H1 (cell line): ENCODE measurements around the gene ANKRD29. TPM values are rescaled to one million over a fixed set of nuclear protein-coding genes. Genes with fewer than 3 reads are reported as not detected.

Experiments
- CTCF ChIA-PET: fragments of 300-600 bp; sonication (Branson Sonifier 250); formaldehyde crosslinking; loops from one replicate; lab custom pipeline; 2021; ENCODE audit not compliant: partially characterized antibody; lab: Charles Lee
- POLR2A ChIA-PET: fragments of 300-600 bp; sonication (Branson Sonifier 250); formaldehyde crosslinking; loops from one replicate; lab custom pipeline; 2021; ENCODE audit warnings: inconsistent platforms; ENCODE audit not compliant: partially characterized antibody; lab: Charles Lee
- DNase-seq, 2 experiments: peaks; one replicate each; pipeline versions ENCODE4 v3.0.0 to v3.0.0-alpha.2; 2010 to 2022; ENCODE audit warnings: low spot score in 2 of 2, low read depth in 1 of 2, mixed read lengths in 1 of 2
- FAIRE-seq: peaks from 2 replicates; lab custom pipeline; 2011; peaks lifted over from hg19 to GRCh38; lab: Jason Lieb, UNC
- H2AFZ ChIP-seq: 2 replicates; pipeline ENCODE4 v1.8.1; 2012; ENCODE audit warnings: low read length, inconsistent platforms
- H2AK5ac ChIP-seq: 2 replicates; pipeline ENCODE4 v1.6.1; 2013; ENCODE audit warnings: low read depth, low read length
- H2BK120ac ChIP-seq: replicated peaks from 2 replicates; pipeline ENCODE3; 2013; ENCODE audit warnings: low read depth, low read length, inconsistent platforms
- H2BK12ac ChIP-seq: 2 replicates; pipeline ENCODE4 v1.6.1; 2013; ENCODE audit warnings: low read depth, low read length
- H2BK15ac ChIP-seq: 2 replicates; pipeline ENCODE4 v1.6.1; 2013; ENCODE audit warnings: low read length
- H2BK20ac ChIP-seq: 2 replicates; pipeline ENCODE4 v1.6.1; 2013; ENCODE audit warnings: low read length
- H2BK5ac ChIP-seq: 2 replicates; pipeline ENCODE4 v1.6.1; 2013; ENCODE audit warnings: low read depth, low read length
- H3K14ac ChIP-seq: 2 replicates; pipeline ENCODE4 v1.6.1; 2013; ENCODE audit warnings: inconsistent platforms; ENCODE audit not compliant: insufficient read length
- H3K18ac ChIP-seq: 2 replicates; pipeline ENCODE4 v1.6.1; 2013; ENCODE audit warnings: low read length; ENCODE audit errors: extremely low read depth
- H3K23ac ChIP-seq: 2 replicates; pipeline ENCODE4 v1.6.1; 2013; ENCODE audit warnings: inconsistent platforms; ENCODE audit not compliant: insufficient read length
- H3K23me2 ChIP-seq: 2 replicates; pipeline ENCODE4 v1.6.1; 2013; ENCODE audit warnings: low read depth, low read length
- H3K27ac ChIP-seq: 2 replicates; pipeline ENCODE4 v1.6.1; 2011; ENCODE audit warnings: low read depth, low read length, inconsistent platforms
- H3K27me3 ChIP-seq, 4 experiments: replicated peaks in 1 of 4; 1 replicate in 1 of 4; 2 replicates in 3 of 4; pipeline versions ENCODE4 v1.6.1 to v1.8.1; 2011 to 2013; ENCODE audit warnings: low read length in 3 of 4, mild to moderate bottlenecking in 3 of 4, inconsistent platforms in 2 of 4, mixed read lengths in 2 of 4, moderate library complexity in 1 of 4; ENCODE audit not compliant: control insufficient read depth in 3 of 4, insufficient read depth in 3 of 4; ENCODE audit errors: extremely low read depth in 1 of 4
- H3K36me3 ChIP-seq, 4 experiments: 2 replicates each; pipeline versions ENCODE4 v1.6.1 to v1.8.1; 2011 to 2013; ENCODE audit warnings: mild to moderate bottlenecking in 4 of 4, low read length in 3 of 4, moderate library complexity in 2 of 4, control low read depth in 1 of 4, inconsistent platforms in 1 of 4; ENCODE audit not compliant: insufficient read depth in 4 of 4, control insufficient read depth in 2 of 4
- H3K4ac ChIP-seq: replicated peaks from 2 replicates; pipeline ENCODE3; 2013; ENCODE audit warnings: low read length, low read depth, mixed read lengths, inconsistent platforms; ENCODE audit not compliant: insufficient read length
- H3K4me1 ChIP-seq, 4 experiments: replicated peaks in 1 of 4; 1 replicate in 1 of 4; 2 replicates in 3 of 4; pipeline versions ENCODE4 v1.6.1 to v1.8.1; 2011 to 2013; ENCODE audit warnings: low read length in 3 of 4, inconsistent platforms in 2 of 4, mixed read lengths in 1 of 4; ENCODE audit not compliant: insufficient read depth in 4 of 4, control insufficient read depth in 3 of 4
- H3K4me2 ChIP-seq, 2 experiments: 2 replicates each; pipeline versions ENCODE4 v1.6.1 to v1.8.1; 2011 to 2013; ENCODE audit warnings: low read depth in 2 of 2, low read length in 2 of 2, control low read depth in 1 of 2, inconsistent platforms in 1 of 2, mild to moderate bottlenecking in 1 of 2; ENCODE audit not compliant: insufficient read depth in 1 of 2
- H3K4me3 ChIP-seq, 4 experiments: fragments of 200-600, 300-600 bp in 1 of 4; sonication (generic), shearing (Covaris generic), sonication (Bioruptor Twin) in 1 of 4; 2 replicates each; pipeline versions ENCODE4 v1.5.1 to v1.8.1; 2011 to 2016; ENCODE audit warnings: low read length in 4 of 4, low read depth in 3 of 4, control low read depth in 2 of 4, inconsistent platforms in 2 of 4, mild to moderate bottlenecking in 2 of 4, mixed read lengths in 1 of 4, moderate library complexity in 1 of 4; ENCODE audit not compliant: insufficient read depth in 2 of 4; ENCODE audit errors: extremely low read depth in 1 of 4
- H3K56ac ChIP-seq: replicated peaks from 2 replicates; pipeline ENCODE3; 2013; ENCODE audit warnings: low read depth, mild to moderate bottlenecking, mixed read lengths, low read length, inconsistent platforms; ENCODE audit not compliant: insufficient read length
- H3K79me1 ChIP-seq: 2 replicates; pipeline ENCODE4 v1.6.1; 2013; ENCODE audit warnings: low read depth, low read length, control low read depth
- H3K79me2 ChIP-seq, 2 experiments: 2 replicates each; pipeline versions ENCODE4 v1.6.1 to v1.8.1; 2012 to 2013; ENCODE audit warnings: low read length in 2 of 2, mild to moderate bottlenecking in 2 of 2, inconsistent platforms in 1 of 2; ENCODE audit not compliant: insufficient read depth in 2 of 2, control insufficient read depth in 1 of 2
- H3K9ac ChIP-seq, 4 experiments: replicated peaks in 1 of 4; 1 replicate in 1 of 4; 2 replicates in 3 of 4; pipeline versions ENCODE4 v1.6.1 to v1.8.1; 2011 to 2013; ENCODE audit warnings: low read depth in 3 of 4, low read length in 3 of 4, control low read depth in 2 of 4, mild to moderate bottlenecking in 2 of 4, moderate library complexity in 2 of 4, inconsistent platforms in 1 of 4; ENCODE audit errors: extremely low read depth in 1 of 4
- H3K9me3 ChIP-seq, 2 experiments: 2 replicates each; pipeline versions ENCODE4 v1.6.1 to v1.8.1; 2012 to 2013; ENCODE audit warnings: mild to moderate bottlenecking in 2 of 2, moderate library complexity in 2 of 2, control low read depth in 1 of 2, inconsistent platforms in 1 of 2, low read depth in 1 of 2, low read length in 1 of 2, mixed read lengths in 1 of 2; ENCODE audit not compliant: insufficient read depth in 2 of 2
- H4K20me1 ChIP-seq, 2 experiments: replicated peaks in 1 of 2; 2 replicates each; pipeline versions ENCODE3 to v1.8.1; 2011 to 2013; ENCODE audit warnings: inconsistent platforms in 2 of 2, low read length in 2 of 2, mild to moderate bottlenecking in 1 of 2; ENCODE audit not compliant: insufficient read depth in 2 of 2, control insufficient read depth in 1 of 2
- H4K5ac ChIP-seq: 2 replicates; pipeline ENCODE4 v1.6.1; 2013; ENCODE audit warnings: low read length, low read depth, mixed read lengths, inconsistent platforms; ENCODE audit not compliant: insufficient read length
- H4K8ac ChIP-seq: 2 replicates; pipeline ENCODE4 v1.8.0; 2013; ENCODE audit warnings: mild to moderate bottlenecking, moderate library complexity, low read length, inconsistent platforms; ENCODE audit not compliant: insufficient read depth; ENCODE audit errors: extremely low read depth
- H4K91ac ChIP-seq: replicated peaks from 2 replicates; pipeline ENCODE3; 2013; ENCODE audit warnings: low read length, mixed read lengths, inconsistent platforms; ENCODE audit not compliant: insufficient read length
- BACH1 ChIP-seq: IDR thresholded peaks from 2 replicates; pipeline ENCODE4 v1.6.1; 2012; ENCODE audit warnings: low read length, improper control_type of control experiment
- CEBPB ChIP-seq: IDR thresholded peaks from 2 replicates; pipeline ENCODE4 v1.6.1; 2012; ENCODE audit warnings: low read depth, low read length
- CHD2 ChIP-seq: IDR thresholded peaks from 2 replicates; pipeline ENCODE4 v1.6.1; 2012; ENCODE audit warnings: low read length, improper control_type of control experiment
- CREB1 ChIP-seq: IDR thresholded peaks from 2 replicates; pipeline ENCODE4 v1.6.1; 2012; ENCODE audit warnings: inconsistent platforms
- GABPA ChIP-seq: IDR thresholded peaks from 2 replicates; pipeline ENCODE4 v1.6.1; 2011; ENCODE audit warnings: mild to moderate bottlenecking, low read length, moderate library complexity, borderline replicate concordance; ENCODE audit not compliant: insufficient read depth
- JUND ChIP-seq: IDR thresholded peaks from 2 replicates; pipeline ENCODE4 v1.6.1; 2011; ENCODE audit warnings: mild to moderate bottlenecking, improper control_type of control experiment, low read length
- KDM1A ChIP-seq: fragments of 200-600, 300-600 bp; sonication (generic); IDR thresholded peaks from 2 replicates; pipeline ENCODE4 v1.7.1; 2016; ENCODE audit warnings: mild to moderate bottlenecking, low read length, borderline replicate concordance
- NANOG ChIP-seq: IDR thresholded peaks from 2 replicates; pipeline ENCODE4 v1.6.1; 2011; ENCODE audit warnings: low read length, low read depth, mild to moderate bottlenecking, inconsistent platforms; ENCODE audit not compliant: insufficient read depth, poor library complexity, severe bottlenecking
- SIRT6 ChIP-seq: IDR thresholded peaks from one replicate; pipeline ENCODE4 v1.7.1; 2012; ENCODE audit warnings: low read length, inconsistent platforms
- SP2 ChIP-seq: IDR thresholded peaks from 2 replicates; pipeline ENCODE4 v1.6.1; 2012; ENCODE audit warnings: mild to moderate bottlenecking, low read length, inconsistent platforms
- TAF7 ChIP-seq: optimal IDR thresholded peaks from 2 replicates; pipeline ENCODE3; 2011; ENCODE audit warnings: low read depth, mild to moderate bottlenecking, inconsistent platforms, low read length, moderate library complexity, borderline replicate concordance
- TBP ChIP-seq: IDR thresholded peaks from 2 replicates; pipeline ENCODE4 v1.6.1; 2011; ENCODE audit warnings: low read depth, low read length, improper control_type of control experiment
- WGBS, 2 experiments: shearing (Covaris generic) in 1 of 2; methylation state at CpG; one replicate each; pipeline versions ENCODE4 v1.1.6 to v1.1.7; 2013 to 2015; ENCODE audit warnings: low lambda C conversion rate in 2 of 2, mixed read lengths in 2 of 2, inconsistent platforms in 1 of 2, low coverage in 1 of 2, missing lambda C conversion rate in 1 of 2; ENCODE audit not compliant: insufficient replicate concordance in 2 of 2, insufficient coverage in 1 of 2, insufficient read length in 1 of 2; ENCODE audit errors: extremely low coverage in 1 of 2, missing lambda C conversion rate in 1 of 2; 5-methylcytosine and 5-hydroxymethylcytosine counted together
- polyA plus RNA-seq, 7 experiments: library from polyadenylated mRNA; depleted of rRNA in 3 of 7; stranded (reverse) in 5 of 7; unstranded in 2 of 7; fragments of >200 nt in 5 of 7; fragments of 200-250 nt in 2 of 7; gene quantifications; 1 replicate in 5 of 7; 2 replicates in 1 of 7; 4 replicates in 1 of 7; pipeline versions ENCODE4 v1.2.1 to v1.2.3, GENCODE V29; 2011 to 2013; ENCODE audit warnings: missing spikeins in 2 of 7, mixed read lengths in 2 of 7
- total RNA-seq: library from RNA; stranded (reverse); fragmentation: NEBNext Ultra II Directional; extraction: Animal tissue kit (Norgen Biotek cat#: 25700); gene quantifications from 2 replicates; pipeline ENCODE4 v1.2.1, GENCODE V29; 2021
- TF ChIP-seq, protein P1 (sequence below): IDR thresholded peaks from 2 replicates; pipeline ENCODE4 v1.6.1; 2012; ENCODE audit warnings: inconsistent platforms

ANKRD29 gene
- total and polyA plus RNA-seq, 2 of the 8 experiments (the other 6 are each of a cell fraction or from before 2014, with no cell fraction given), result 3.0 to 7.3 TPM

DNA sequence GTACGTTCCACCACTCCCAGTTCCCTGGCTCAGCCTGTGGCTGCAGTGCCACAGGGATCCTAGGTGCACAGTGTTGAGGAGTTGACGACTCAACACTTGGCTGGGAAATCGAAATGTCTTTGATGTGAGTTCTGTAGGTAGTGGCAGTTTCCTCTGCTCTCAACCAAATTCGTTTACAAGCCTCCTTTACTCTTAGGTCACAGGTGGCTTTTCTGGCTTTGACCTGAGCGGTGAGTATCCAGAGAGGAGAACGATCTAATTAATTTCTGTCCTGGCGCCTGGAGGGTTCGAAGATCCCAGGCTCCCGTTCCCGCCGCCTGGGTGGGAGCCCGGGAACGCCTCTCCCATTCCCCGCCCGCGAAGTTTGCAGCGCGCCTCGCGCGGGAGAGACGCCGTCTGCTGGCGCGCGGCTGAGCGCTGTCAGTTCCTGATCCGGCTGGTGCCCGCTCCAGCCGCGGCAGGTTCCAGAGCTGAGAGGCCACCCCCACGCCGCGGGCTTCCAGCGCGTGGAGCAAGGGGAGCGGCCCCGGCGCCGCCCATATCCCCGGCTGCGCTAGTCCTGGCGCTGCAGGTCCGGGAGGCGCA, 26.4 kb upstream of the ANKRD29 start, which contains the start of gene LAMA3:
Gene LAMA3, plus strand, starts transcription at position 423 of the 585 bp plus-strand sequence. CDS start 231 bp downstream, outside the sequence.
- Histone ChIP-seq H3K23me2 (peaks cover 13% of the 10 kb centered on the region; the same call in 1 of the 2 replicates), H2AK5ac (no peak within 1 kb of the TSS), H3K56ac (no peak within 1 kb of the TSS), H4K91ac (no peak within 1 kb of the TSS), H2BK15ac (0 out of 2 replicates have a peak within 1 kb of the TSS, but pooled peaks have one; percentile 31), H4K8ac (peak within 1 kb of the TSS; percentile 92; the same call in 1 of the 2 replicates), H3K4me2 (peak within 1 kb of the TSS; percentile 82 to 86), H3K23ac (no peak within 1 kb of the TSS), H3K4ac (no peak within 1 kb of the TSS), H2BK12ac (no peak within 1 kb of the TSS), H3K14ac (no peak within 1 kb of the TSS), H3K4me1 (peaks cover 0 to 7% (median 5%) of the 10 kb centered on the region in 4 experiments; a peak in 3 of 7 replicates), H3K18ac (peak within 1 kb of the TSS; percentile 71), H2BK20ac (no peak within 1 kb of the TSS), H4K5ac (no peak within 1 kb of the TSS), H3K9ac (peak within 1 kb of the TSS in 1 of 4 experiments; percentile 80; a peak in 1 of 7 replicates), H3K79me2 (no peaks in the 10 kb centered on the region), H3K36me3 (no peaks in the 10 kb centered on the region), H3K9me3 (no peaks in the 10 kb centered on the region), H2AFZ (peak within 1 kb of the TSS; percentile 34; the same call in 1 of the 2 replicates), H3K4me3 (peak within 1 kb of the TSS; percentile 44 to 68 (median 50)), H4K20me1 (peaks cover 0 to 2% of the 10 kb centered on the region in 2 experiments), H3K27me3 (peaks cover 11 to 35% (median 29%) of the 10 kb centered on the region in 4 experiments), H2BK120ac (no peak within 1 kb of the TSS), H3K27ac (no peak within 1 kb of the TSS), H2BK5ac (no peak within 1 kb of the TSS), H3K79me1 (no peaks in the 10 kb centered on the region)
- ChIA-PET POLR2A (interaction anchor here (1.5 kb wide), 1 partner anchor 11 kb away, joined by 3 read pairs; no protein-coding TSS in a partner anchor), CTCF (interaction anchor here (0.6 kb wide), 1 partner anchor 9 kb away, joined by 3 read pairs; no protein-coding TSS in a partner anchor)
- 7% methylated on average over 20 of the region's 45 CpGs; no CpG with 5 or more reads in 1 of the 2 experiments for WGBS, 2 experiments
- peak in 1 of 2 experiments; percentile 73 for DNase-seq
- FAIRE-seq, result peak; percentile 68
- no peak for TF ChIP-seq SP2
- peak; percentile 20; the same call in 1 of the 2 replicates for TF ChIP-seq BACH1
- TF ChIP-seq CHD2, result no peak
- TF ChIP-seq JUND, result no peak
- no peak for TF ChIP-seq TBP
- TF ChIP-seq KDM1A, result no peak
- TF ChIP-seq GABPA, result 0 out of 2 replicates have a peak, but pooled peaks have one; percentile 23
- TF ChIP-seq TAF7, result no peak
- TF ChIP-seq CREB1, result no peak
- TF ChIP-seq SIRT6, result no peak
- TF ChIP-seq NANOG, result no peak
- no peak for TF ChIP-seq CEBPB
- TF ChIP-seq, protein P1, sequence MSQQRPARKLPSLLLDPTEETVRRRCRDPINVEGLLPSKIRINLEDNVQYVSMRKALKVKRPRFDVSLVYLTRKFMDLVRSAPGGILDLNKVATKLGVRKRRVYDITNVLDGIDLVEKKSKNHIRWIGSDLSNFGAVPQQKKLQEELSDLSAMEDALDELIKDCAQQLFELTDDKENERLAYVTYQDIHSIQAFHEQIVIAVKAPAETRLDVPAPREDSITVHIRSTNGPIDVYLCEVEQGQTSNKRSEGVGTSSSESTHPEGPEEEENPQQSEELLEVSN, result peak; percentile 71
